IPS-NIHi7 (cell line): ENCODE data around the gene MSRB3.
"Not testable (repeated sequence)": the region's sequence is repeated elsewhere in the genome, so short reads cannot be mapped to it uniquely, and the experiment has no call there.

ENCODE experiments used
- DNase-seq: peaks from one replicate; pipeline ENCODE4 v3.0.0; 2012; ENCODE audit warnings: mixed read lengths; ENCODE audit errors: extremely low spot score

MSRB3 gene

GRCh38 chr12:65457341-65457740, 178.9 kb downstream of the MSRB3 start:
- not testable (repeated sequence) for DNase-seq

- DNase-seq = no peak
Observed at GRCh38 chr12:65458718-65459117, 180.2 kb downstream of the MSRB3 start.

GRCh38 chr12:65459545-65459944, 181.1 kb downstream of the MSRB3 start:
- no peak for DNase-seq

DNA sequence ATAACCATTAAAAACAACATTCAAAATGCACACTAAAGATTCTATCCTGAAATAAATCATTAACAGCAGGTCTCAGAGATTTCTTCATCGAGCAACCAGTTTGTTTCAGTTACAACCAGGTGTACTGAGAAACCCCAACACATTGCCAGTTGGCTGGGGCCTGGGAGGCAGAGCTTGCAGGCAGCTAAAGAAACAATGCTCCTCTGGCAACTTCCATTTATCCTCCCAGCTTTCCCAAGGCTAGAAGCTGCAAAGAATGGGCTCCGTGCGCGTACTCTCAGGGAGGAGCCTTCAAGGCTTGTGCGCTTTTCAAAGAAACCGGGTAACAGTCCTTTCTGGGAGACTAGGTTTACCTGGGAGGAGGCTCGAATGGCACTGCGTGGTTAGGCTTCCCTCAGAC, 181.6 kb downstream of the MSRB3 start:
- DNase-seq = peak; percentile 23

DNA sequence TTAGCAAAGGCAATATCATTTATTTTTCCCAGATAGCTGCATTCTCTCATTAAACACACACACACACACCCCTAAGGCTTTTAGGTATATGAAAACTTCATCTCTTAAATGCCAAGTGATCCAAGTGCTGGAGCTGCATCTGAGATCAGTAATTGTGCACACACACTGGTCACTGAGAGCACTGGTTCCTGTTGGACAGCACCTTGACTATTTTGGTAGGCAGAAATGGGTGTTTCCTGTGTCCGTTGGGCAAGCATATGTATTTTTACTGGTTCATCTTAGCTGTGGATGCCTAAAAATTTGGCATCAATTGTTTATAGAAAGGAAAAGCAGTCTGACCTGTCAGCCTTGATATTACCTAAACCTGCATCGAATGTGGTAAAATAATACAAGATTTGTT, 182.5 kb downstream of the MSRB3 start:
- no peak for DNase-seq

- no peak for DNase-seq
Observed at GRCh38 chr12:65462484-65462883, 184.0 kb downstream of the MSRB3 start.

GRCh38 chr12:65463082-65463481, 184.6 kb downstream of the MSRB3 start:
- DNase-seq = no peak

- DNase-seq = no peak
Observed at GRCh38 chr12:65463611-65464010, 185.1 kb downstream of the MSRB3 start.

GRCh38 chr12:65464930-65465329, 186.4 kb downstream of the MSRB3 start:
- no peak for DNase-seq

DNA sequence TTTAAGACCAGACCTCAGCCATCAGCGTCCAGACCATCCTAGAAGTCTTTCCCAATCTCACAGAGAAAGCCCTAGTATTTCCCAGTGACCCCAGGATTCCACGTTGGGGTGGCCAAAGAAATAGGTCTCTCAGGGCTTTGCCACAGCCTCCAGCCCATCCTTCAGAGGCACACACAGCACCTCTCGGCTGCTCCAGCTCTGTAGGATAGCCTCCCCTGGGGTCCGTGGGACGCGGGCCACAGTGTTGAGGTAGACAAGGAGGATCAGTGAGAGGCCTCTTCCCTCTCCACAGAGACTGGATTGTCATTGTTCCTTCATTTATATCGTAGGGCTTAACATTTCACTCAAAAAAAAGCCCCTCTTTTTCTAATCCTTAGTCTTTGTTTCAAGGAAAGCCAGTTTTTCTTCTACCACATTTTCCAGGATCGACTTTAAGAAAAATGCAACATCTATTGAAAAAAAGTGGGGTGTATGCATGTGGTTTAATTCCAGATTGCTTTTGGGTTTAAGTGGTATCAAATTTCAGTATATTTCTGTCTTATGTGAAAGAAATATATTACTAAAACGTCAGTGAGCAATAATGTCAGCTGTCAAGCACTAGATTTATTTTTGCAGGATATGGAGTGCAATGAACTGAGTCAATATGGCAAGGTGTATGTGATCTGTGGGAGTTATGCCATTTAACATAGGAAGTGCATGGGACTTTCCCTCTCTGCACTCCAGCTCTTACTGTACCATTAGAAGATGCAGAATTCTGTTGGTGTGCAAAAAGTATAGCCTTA, 187.5 kb downstream of the MSRB3 start:
- no peak for DNase-seq

- DNase-seq = no peak
Observed at GRCh38 chr12:65466911-65467310, 188.4 kb downstream of the MSRB3 start.

- DNase-seq = no peak
Observed at GRCh38 chr12:65470256-65470655, 191.8 kb downstream of the MSRB3 start.

DNA sequence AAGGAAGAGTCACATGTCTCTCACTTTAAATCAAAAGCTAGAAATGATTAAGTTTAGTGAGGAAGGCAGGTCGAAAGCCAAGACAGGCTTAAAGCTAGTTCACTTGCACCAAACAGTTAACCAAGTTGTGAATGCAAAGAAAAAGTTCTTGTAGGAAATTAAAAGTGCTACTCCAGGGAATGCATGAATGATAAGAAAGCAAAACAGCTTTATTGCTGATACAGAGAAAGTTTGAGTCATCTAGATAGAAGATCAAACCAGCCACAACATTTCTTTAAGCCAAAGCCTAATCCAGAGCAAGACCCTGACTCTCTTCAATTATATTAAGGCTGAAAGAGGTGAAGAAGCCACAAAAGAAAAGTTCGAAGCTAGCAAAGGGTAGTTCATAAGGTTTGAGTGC, 193.6 kb downstream of the MSRB3 start:
- DNase-seq = no peak

GRCh38 chr12:65474831-65475230, 196.3 kb downstream of the MSRB3 start:
- no peak for DNase-seq

DNA sequence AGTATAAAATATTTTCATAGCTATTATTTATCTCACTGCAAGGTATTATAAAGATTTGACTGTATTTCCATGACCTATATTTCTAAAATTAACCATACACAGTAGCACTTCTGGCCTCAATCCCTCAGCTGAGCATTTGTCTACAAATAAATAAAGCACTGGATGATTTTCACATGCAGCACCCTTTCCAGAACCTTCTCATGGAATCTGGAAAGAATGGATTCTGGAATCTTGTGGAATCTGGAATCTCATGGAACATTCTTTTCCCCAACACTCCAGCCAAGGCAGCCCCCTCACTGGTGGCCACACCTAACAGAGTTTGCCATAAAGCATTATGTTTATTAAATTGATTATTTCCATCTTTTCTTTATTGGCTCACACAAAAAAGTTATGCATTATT, 199.2 kb downstream of the MSRB3 start:
- no peak for DNase-seq

DNA sequence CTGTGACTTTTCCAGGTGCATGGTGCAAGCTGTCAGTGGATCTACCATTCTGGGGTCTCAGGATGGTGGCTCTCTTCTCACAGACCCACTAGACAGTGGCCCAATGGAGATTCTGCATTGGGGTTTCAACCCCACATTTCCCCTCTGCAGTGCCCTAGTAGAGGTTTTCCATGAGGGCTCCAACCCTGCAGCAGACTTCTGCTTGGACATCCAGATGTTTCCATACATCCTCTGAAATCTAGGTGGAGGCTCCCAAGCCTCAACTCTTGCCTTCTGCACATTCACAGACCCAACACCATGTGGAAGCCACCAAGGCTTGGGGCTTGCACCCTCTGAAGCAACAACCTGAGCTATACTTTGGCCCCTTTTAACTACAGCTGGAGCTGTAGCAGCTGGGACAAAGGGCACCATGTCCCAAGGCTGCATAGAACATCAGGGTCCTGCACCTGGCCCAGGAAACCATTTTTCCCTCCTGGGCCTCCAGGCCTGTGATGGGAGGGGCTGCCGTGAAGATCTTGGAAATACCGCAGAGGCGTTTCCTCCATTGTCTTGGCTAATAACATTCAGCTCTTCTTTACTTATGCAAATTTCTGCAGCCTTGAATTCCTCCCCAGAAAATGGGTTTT, 205.5 kb downstream of the MSRB3 start:
- DNase-seq = not testable (repeated sequence)

DNA sequence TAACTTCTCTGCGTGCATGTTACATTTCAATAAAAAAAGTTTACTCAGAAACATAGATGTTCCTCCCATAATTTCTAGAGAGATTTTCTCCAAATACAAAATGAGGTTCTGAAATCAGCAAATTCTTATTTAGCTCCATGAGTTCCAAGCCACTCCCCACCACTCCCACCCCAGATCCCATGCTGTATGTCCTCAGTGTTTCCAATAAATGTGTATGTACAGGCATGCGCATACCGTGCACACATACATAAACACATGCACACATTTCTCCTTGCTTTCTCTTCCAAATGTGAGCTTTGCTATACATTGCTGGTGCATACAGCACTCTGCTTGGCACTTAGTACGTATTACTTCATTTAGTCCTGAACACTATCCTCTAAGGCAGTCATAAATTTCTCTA, 209.7 kb downstream of the MSRB3 start:
- no peak for DNase-seq

DNA sequence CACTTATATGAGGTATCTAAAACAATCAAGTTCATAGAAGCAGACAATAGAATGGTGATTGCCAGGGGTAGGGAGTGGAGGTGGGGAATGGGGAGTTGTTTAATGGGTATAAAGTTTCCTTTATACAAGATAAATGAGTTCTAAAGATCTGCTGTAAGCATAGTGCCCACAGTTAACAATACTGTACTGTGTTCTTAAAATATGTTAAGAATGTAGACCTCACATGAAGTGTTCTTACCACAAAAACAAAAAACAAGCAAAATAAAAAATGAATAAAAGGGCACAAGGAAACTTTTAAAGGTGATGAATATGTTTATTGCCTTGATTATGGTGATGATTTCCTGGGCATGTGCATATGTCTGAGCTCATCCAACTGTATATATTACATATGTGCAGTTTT, 211.8 kb downstream of the MSRB3 start:
- no peak for DNase-seq

- no peak for DNase-seq
Observed at GRCh38 chr12:65492998-65493912, 214.8 kb downstream of the MSRB3 start.

DNA sequence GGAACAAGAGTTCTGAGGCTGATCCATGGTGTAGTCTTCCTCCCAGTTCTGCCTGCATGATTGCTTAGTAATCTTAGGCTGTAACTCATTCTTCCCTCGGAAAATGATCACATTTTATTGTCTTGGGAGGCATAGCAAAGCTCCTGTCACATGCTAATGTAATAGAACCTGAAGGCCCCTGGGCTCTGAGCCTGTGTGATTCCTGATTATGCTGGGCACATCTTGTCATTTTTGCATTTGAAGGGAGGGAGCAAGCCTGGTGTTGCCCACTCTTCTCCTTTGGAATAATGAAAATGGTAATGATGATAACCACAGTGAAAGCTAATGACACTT, 215.4 kb downstream of the MSRB3 start:
- no peak for DNase-seq

DNA sequence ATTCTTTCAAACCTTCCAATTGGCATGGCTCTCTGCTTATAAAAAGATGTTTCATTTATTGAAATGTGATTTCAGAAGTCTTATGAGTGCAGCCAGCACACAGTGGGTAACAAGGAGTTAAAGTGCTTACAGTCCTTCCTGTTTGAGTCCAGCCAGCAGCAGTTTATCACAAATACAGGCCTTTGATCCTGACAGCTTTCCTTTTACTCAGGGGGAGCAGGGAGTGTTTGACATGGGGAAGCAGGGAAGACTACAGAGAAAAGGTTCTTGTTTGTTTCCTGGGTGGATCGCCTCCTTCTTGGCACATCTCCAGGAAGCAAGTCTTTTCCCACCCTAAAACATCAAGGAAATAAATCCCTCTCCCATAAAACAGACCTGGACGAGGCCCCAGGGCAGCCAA, 216.1 kb downstream of the MSRB3 start:
- no peak for DNase-seq

DNA sequence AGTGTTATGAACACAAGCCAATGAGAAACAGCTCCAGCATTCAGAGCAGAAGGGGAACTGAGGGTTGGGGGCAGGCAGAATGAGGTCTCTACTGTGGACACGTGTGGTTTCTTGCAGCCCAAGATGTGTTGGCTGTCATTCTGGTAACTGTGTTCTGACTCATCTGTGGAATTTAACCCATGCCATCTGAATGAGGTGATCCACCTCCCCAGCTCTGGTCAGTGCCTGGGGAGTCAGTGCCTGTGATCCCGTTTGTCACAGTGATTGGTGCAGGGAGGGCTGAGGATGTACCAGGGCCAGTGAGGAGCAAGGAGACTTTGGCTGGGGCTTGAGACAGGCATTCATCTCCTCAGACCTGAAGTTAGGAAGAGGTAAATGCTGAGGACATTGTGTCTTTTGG, 216.8 kb downstream of the MSRB3 start:
- DNase-seq = no peak

DNA sequence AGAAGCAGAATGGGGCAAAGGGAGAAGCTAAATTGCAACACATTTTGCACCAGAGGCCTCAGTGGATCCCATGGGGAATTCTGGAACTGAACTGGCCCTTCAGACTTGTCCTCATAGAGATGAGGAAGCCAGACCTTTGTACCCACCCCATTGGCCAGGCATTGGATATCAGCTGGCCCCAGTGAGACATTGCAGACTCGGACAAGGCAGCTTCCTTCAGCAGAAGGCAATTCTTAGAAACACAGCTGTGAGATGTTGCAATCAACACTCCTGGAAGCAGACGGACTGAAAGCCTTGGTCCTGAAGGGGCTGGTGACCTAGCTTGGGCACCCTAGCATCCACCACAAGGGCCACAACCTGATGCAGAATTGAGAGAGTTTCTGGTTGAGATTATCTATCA, 218.1 kb downstream of the MSRB3 start:
- DNase-seq = no peak
